ENCODE measurements around the gene DNM2. TPM values are rescaled to one million over a fixed set of nuclear protein-coding genes. Genes with fewer than 3 reads are reported as not detected.

The DNM2 gene
- total RNA-seq, 4 donors from 2014 or later, result 135 to 322 (median 173) TPM

- no peaks in the 10 kb centered on the region for H3K27me3 ChIP-seq
- WGBS, result 91% methylated on average over 13 of the region's 13 CpGs
- H3K36me3 ChIP-seq, result peaks cover 86% of the 10 kb centered on the region
- no peaks in the 10 kb centered on the region for H3K9me3 ChIP-seq
- H3K4me1 ChIP-seq, result peaks cover 4% of the 10 kb centered on the region
- no peak for DNase-seq (ENCODE audit: low spot score in 2 of 2)
- no peak for TF ChIP-seq EP300 (IDR thresholded peaks at IDR 0.05)
- TF ChIP-seq, protein P1, sequence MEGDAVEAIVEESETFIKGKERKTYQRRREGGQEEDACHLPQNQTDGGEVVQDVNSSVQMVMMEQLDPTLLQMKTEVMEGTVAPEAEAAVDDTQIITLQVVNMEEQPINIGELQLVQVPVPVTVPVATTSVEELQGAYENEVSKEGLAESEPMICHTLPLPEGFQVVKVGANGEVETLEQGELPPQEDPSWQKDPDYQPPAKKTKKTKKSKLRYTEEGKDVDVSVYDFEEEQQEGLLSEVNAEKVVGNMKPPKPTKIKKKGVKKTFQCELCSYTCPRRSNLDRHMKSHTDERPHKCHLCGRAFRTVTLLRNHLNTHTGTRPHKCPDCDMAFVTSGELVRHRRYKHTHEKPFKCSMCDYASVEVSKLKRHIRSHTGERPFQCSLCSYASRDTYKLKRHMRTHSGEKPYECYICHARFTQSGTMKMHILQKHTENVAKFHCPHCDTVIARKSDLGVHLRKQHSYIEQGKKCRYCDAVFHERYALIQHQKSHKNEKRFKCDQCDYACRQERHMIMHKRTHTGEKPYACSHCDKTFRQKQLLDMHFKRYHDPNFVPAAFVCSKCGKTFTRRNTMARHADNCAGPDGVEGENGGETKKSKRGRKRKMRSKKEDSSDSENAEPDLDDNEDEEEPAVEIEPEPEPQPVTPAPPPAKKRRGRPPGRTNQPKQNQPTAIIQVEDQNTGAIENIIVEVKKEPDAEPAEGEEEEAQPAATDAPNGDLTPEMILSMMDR (IDR thresholded peaks at IDR 0.05), result no peak
- TF ChIP-seq POLR2AphosphoS5 (IDR thresholded peaks at IDR 0.05), result no peak
- TF ChIP-seq POLR2A (IDR thresholded peaks at IDR 0.05), result no peak
- H3K27ac ChIP-seq, result no peak overlapping the region
- H3K4me3 ChIP-seq, result no peak overlapping the region
Measured at GRCh38 chr19:10677751-10678150, 40.1 kb upstream of the DNM2 start.

DNA sequence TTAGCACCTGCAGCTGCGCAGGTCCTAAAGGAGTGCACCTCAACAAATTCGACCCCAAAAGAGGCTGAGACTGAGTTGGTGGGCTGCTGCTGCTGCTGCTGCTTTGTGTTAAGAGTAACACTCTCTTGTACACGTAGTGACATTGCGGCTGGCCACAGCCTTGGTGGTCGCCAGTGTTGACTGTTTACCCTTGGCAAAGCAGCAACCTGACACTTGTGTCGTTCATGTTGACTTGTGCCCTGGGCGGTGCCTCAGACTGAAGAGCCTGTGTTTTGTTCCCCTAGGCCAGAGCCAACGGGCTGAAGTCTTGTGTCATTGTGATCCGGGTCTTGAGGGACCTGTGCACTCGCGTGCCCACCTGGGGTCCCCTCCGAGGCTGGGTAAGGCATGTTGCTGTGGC is 39.1 kb upstream of the DNM2 start:
- WGBS, result 86% methylated on average over 12 of the region's 12 CpGs

GRCh38 chr19:10679743-10680142 is 38.1 kb upstream of the DNM2 start:
- Histone ChIP-seq H3K36me3 (peaks cover 89% of the 10 kb centered on the region), H3K4me1 (peaks cover 6% of the 10 kb centered on the region), H3K4me3 (no peak overlapping the region), H3K27ac (no peak overlapping the region), H3K9me3 (no peaks in the 10 kb centered on the region), H3K27me3 (no peaks in the 10 kb centered on the region)
- WGBS, result 91% methylated on average over 16 of the region's 18 CpGs
- TF ChIP-seq POLR2A (IDR thresholded peaks at IDR 0.05) (no peak), EP300 (IDR thresholded peaks at IDR 0.05) (no peak)
- no peak for DNase-seq (ENCODE audit: low spot score in 2 of 2)

More for the DNA sequence above, 39.1 kb upstream of the DNM2 start:
- Histone ChIP-seq H3K36me3 (peaks cover 86% of the 10 kb centered on the region), H3K4me3 (no peak overlapping the region), H3K4me1 (peaks cover 4% of the 10 kb centered on the region), H3K27me3 (no peaks in the 10 kb centered on the region), H3K9me3 (no peaks in the 10 kb centered on the region), H3K27ac (no peak overlapping the region)
- TF ChIP-seq, protein P1 (IDR thresholded peaks at IDR 0.05), result no peak
- TF ChIP-seq POLR2A (IDR thresholded peaks at IDR 0.05) (no peak), POLR2AphosphoS5 (IDR thresholded peaks at IDR 0.05) (no peak), EP300 (IDR thresholded peaks at IDR 0.05) (no peak)
- DNase-seq (ENCODE audit: low spot score in 2 of 2), result no peak

DNA sequence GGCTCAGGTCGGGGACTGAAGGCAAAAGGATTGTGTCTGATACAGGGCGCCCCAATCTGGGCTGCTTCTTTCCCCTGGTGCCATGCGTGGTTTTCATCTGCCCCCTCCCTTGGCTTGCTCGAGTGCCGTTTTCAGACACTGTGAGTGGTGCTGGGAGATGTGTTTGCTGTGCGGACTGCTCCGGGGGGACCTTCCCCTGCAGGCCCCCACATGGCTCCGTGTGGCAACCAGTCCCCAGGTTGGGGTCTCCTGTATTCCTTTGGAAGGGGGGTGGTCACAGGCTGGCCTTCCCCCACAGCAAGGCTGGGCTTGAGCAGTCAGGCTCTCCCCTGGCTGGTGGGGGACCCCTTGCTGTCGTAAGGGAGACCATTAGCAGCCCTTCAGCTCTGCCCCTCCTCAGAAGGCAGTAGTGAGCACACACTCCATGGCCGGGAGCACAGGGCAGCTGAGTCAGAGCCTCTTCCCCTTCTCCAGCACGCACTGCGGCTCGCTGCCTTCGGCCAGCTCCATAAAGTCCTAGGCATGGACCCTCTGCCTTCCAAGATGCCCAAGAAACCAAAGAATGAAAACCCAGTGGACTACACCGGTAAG is 37.2 kb upstream of the DNM2 start:
- no peak for TF ChIP-seq POLR2AphosphoS5 (IDR thresholded peaks at IDR 0.05)
- TF ChIP-seq EP300 (IDR thresholded peaks at IDR 0.05), result no peak
- TF ChIP-seq, protein P1 (IDR thresholded peaks at IDR 0.05), result no peak
- TF ChIP-seq POLR2A (IDR thresholded peaks at IDR 0.05), result no peak
- Histone ChIP-seq H3K4me3 (no peak overlapping the region), H3K27ac (no peak overlapping the region), H3K4me1 (peaks cover 12% of the 10 kb centered on the region), H3K9me3 (no peaks in the 10 kb centered on the region), H3K36me3 (peaks cover 94% of the 10 kb centered on the region), H3K27me3 (no peaks in the 10 kb centered on the region)
- no peak for DNase-seq (ENCODE audit: low spot score in 2 of 2)
- 95% methylated on average over 8 of the region's 15 CpGs for WGBS

DNA sequence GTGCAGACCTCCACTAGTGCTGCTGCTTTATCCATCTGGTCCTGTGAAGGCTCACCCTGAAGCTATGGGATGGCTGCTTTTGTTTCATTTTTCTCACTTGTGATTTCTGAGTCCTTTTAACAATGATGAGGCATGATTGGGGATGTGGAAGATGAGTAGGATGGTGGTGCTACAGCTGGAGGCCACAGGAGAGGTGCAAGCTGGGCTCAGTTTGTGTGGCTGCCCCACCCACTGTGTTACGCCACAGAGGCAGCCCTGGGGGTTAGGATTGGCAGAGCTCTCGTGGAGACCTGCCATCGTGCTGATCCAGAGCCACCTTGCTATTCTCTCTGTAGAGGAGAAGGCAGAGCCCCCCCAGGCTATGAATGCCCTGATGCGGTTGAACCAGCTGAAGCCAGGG is 36.2 kb upstream of the DNM2 start:
- TF ChIP-seq POLR2AphosphoS5 (IDR thresholded peaks at IDR 0.05), result no peak
- TF ChIP-seq EP300 (IDR thresholded peaks at IDR 0.05), result no peak
- TF ChIP-seq, protein P1 (IDR thresholded peaks at IDR 0.05), result no peak
- no peak for TF ChIP-seq POLR2A (IDR thresholded peaks at IDR 0.05)
- DNase-seq (ENCODE audit: low spot score in 2 of 2), result no peak
- Histone ChIP-seq H3K4me1 (peaks cover 22% of the 10 kb centered on the region), H3K27me3 (no peaks in the 10 kb centered on the region), H3K27ac (no peak overlapping the region), H3K9me3 (no peaks in the 10 kb centered on the region), H3K4me3 (no peak overlapping the region), H3K36me3 (peaks cover 98% of the 10 kb centered on the region)
- WGBS, result 47% methylated on average over 2 of the region's 4 CpGs

All from suprapubic skin (tissue), 4 donors.